GM18868 (cell line): Measurements from ENCODE around the gene FSIP1.

Experiments
- ATAC-seq: cut with Tn5 transposase; IDR thresholded peaks from one replicate; pipeline ENCODE4 v1.9.1; 2021; ENCODE audit warnings: mild to moderate bottlenecking, moderate library complexity; ENCODE audit not compliant: unreplicated experiment

FSIP1 gene

GRCh38 chr15:39654304-39654703 is 128.3 kb downstream of the FSIP1 start:
- ATAC-seq, result no peak

GRCh38 chr15:39651881-39652280 is 130.8 kb downstream of the FSIP1 start:
- ATAC-seq, result no peak

GRCh38 chr15:39651295-39651694 is 131.3 kb downstream of the FSIP1 start:
- no peak for ATAC-seq

- ATAC-seq, result no peak
Measured at GRCh38 chr15:39649757-39650156, 132.9 kb downstream of the FSIP1 start.

- ATAC-seq, result no peak
Measured at GRCh38 chr15:39646425-39646824, 136.2 kb downstream of the FSIP1 start.

- no peak for ATAC-seq
Measured at GRCh38 chr15:39645976-39646257, 136.7 kb downstream of the FSIP1 start.

GRCh38 chr15:39645138-39645975 is 137.3 kb downstream of the FSIP1 start:
- no peak for ATAC-seq

GRCh38 chr15:39644136-39644535 is 138.5 kb downstream of the FSIP1 start:
- no peak for ATAC-seq

GRCh38 chr15:39643727-39644126 is 138.9 kb downstream of the FSIP1 start:
- ATAC-seq, result no peak

- ATAC-seq, result no peak
Measured at GRCh38 chr15:39642011-39642640, 140.5 kb downstream of the FSIP1 start.

- no peak for ATAC-seq
Measured at GRCh38 chr15:39641191-39641889, 141.3 kb downstream of the FSIP1 start.

GRCh38 chr15:39640665-39641064 is 142.0 kb downstream of the FSIP1 start:
- no peak for ATAC-seq

GRCh38 chr15:39639037-39639436 is 143.6 kb downstream of the FSIP1 start:
- ATAC-seq, result no peak

- ATAC-seq, result no peak
Measured at GRCh38 chr15:39638041-39638440, 144.6 kb downstream of the FSIP1 start.

GRCh38 chr15:39631357-39631756 is 151.3 kb downstream of the FSIP1 start:
- ATAC-seq, result no peak

GRCh38 chr15:39629906-39630305 is 152.7 kb downstream of the FSIP1 start:
- ATAC-seq, result no peak

- no peak for ATAC-seq
Measured at GRCh38 chr15:39629371-39629770, 153.3 kb downstream of the FSIP1 start.

- ATAC-seq, result no peak
Measured at GRCh38 chr15:39628546-39629257, 153.9 kb downstream of the FSIP1 start.

GRCh38 chr15:39628144-39628508 is 154.5 kb downstream of the FSIP1 start:
- ATAC-seq, result no peak

- no peak for ATAC-seq
Measured at GRCh38 chr15:39627451-39628143, 155.0 kb downstream of the FSIP1 start.

- ATAC-seq, result no peak
Measured at GRCh38 chr15:39625856-39626255, 156.8 kb downstream of the FSIP1 start.
